HG03571 (cell line): ENCODE data around the gene SPSB2.
A peak's percentile ranks its signal among the peaks of the same experiment; 100 is the strongest.

ENCODE experiments used
- ATAC-seq: cut with Tn5 transposase; IDR thresholded peaks from one replicate; pipeline ENCODE4 v1.9.1; 2021; ENCODE audit not compliant: unreplicated experiment

SPSB2 gene

DNA sequence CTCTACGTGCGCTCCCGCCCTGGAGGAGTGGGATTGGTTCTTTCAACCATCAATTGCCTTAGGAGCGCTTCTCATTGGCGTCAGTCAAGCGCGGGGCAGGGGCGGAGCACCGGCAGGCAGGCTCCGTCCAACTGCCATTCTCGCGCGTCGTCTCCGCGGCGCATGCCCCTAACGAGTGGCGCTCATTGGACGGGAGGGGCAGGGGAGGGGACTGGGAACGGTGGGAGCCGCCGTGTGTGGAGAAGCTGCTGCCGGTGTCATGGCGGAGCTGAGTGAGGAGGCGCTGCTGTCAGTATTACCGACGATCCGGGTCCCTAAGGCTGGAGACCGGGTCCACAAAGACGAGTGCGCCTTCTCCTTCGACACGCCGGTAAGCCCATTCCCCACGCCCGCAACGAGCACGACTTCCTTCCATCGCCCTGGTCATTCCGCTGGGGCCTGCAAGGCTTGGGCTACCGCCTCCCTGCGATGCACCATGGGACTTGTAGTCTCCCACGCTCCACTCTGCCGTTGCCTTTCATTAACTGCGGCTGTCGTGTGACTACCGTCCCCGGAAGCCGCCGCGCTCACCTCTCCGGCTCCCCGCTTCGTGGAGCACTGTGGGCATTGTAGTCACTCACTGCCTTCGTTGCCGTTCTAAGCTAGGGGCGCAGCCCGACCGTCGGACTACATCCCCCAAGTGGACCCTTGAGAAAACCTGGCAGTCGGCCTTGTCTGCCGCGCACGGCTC, 21.0 kb downstream of the SPSB2 start, which contains the start of gene USP5:
Gene USP5 (plus strand): TSS at position 230 of the 730 bp plus-strand sequence. CDS start 30 bp downstream, at position 260.
- peak; percentile 67 for ATAC-seq

DNA sequence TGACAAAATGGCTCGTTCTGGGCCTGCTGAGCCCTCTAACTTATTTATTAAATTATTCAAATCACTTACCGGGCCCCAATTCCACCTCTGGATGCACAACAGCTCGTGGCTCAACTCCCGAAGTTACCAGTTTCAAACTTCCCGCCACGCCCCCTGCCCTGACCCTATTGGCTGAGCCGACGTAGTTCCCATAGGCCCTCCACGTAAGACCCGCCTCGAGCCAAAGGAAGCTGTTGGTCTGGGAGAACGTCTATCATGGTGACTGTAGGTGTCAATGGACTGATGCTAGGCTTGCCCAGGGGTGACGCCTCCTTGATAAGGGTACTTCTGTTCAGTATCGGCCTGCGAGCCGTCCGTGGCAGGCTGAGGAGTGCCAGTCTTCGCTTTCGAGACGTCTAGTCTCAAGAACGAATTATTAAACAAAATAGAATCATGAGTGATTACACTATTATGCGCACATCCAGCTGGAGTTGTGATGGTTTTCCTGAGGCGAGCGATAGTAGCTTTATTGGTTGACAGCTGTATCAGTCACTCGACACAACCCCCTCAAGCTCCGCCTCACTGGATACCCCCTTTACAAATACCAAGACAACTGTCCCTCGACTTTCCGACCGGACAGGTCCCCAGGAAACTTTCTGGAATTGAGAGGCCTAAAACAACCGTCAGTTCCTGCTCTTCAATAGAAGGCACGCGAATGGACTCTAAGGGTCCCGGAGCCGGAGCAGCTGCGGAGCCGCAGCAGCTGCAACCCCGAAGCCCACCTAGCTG, 21.8 kb downstream of the SPSB2 start, which contains the start of gene CDCA3:
Gene CDCA3 (minus strand): TSS at position 134 of the 768 bp plus-strand sequence. CDS start 334 bp downstream, outside the sequence.
- ATAC-seq = peak; percentile 47

DNA sequence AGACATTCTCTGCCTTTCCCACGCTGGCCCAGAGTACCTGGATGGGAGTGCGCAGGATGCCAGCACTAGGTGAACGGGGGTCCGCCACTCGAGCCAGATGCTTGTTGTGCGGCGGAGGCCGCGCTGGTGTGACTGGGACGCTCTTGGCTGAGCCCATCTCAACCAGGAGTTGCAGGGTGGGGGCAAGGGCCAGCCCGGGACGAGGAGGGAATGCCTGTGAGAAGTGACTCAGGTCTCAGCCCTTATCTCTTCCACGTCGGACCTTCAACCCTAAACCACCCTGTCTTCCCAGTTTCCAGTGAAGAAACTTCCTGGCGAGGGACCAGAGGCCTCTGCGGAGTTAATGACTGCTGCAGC, 22.3 kb downstream of the SPSB2 start:
- ATAC-seq = no peak

DNA sequence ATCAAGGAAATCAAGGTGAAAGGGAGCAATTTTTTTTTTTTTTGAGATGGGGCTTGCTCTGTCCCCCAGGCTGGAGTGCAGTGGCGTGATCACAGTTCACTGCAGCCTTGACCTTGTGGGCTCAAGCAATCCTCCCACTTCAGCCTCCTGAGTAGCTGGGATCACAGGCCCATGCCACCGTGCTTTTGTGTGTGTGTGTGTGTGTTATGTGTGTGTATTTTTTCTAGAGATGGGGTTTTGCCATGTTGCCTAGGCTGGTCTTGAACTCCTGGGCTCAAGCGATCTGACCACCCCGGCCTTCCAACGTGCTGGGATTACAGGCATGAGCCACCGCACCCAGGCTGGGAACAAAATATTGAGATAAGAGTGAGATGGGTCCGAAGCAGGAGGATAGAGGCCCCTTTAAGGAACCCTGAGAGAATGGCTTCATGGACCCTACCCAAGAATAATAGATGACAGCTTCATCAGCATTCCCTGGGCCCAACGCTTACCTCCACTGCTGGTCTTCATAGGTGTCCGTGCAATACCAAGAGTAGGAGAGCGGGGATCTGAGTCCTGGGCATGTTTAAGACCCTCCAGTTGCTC, 23.0 kb downstream of the SPSB2 start:
- no peak for ATAC-seq

DNA sequence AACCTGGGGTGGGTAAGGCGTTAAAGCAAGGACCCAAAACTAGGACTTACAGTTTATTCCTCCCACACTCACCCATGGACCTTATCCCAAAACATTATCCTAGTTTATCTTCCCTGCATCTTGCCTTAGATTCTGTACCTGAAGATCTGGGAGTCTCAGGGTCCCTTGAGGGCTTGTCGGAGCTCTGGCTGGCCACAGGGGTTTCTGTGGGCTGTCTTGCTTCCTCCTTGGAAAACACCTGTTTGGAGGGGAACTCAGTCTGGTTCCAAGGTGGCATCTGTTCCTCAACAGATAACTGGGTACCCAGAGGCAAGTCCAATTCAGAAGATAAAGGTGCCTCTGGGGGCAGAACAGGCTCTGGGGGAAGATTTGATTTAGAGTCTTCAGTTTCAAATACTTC, 23.7 kb downstream of the SPSB2 start:
- ATAC-seq = no peak

DNA sequence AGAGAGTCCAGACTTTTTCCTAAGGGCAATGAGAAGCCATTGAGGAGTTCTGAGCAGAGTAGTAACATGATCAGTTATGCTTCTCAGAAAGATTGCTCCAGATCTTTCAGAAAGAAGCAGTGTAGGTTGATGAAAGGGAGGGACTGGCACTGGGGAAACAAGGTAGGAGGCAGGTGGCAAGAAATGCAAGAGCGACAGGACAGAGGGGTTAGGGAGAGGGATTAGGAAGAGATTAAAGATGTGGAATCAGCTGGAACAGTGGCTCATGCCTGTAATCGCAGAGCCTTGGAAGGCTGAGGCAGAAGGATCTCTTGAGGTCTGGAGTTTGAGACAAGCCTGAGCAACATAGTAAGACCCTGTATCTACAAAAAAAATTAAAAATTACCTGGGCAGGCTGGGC, 25.4 kb downstream of the SPSB2 start:
- ATAC-seq = no peak

DNA sequence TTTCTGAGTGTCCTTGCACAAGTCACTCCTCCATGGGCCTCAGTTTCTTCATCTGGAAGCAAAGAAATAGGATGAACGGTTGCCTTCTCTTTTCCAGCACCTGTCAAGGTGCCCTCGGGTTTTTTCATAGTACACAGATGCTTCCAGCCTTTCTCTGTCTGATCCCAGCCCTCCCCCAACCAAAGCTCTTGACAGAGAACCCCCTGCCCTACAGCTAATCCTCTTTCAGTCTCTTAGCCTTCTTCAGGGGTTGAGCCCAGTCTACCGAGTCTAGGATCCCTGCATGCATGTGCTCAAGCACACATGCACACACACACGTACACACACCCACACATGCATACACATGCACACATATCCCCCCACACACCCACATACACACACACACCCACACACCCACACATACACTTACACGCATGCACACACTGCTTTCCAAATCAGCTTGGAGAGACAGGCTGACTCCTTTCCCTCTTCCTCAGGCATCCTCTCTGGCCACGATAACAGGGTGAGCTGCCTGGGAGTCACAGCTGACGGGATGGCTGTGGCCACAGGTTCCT, 26.7 kb downstream of the SPSB2 start:
- ATAC-seq = no peak

DNA sequence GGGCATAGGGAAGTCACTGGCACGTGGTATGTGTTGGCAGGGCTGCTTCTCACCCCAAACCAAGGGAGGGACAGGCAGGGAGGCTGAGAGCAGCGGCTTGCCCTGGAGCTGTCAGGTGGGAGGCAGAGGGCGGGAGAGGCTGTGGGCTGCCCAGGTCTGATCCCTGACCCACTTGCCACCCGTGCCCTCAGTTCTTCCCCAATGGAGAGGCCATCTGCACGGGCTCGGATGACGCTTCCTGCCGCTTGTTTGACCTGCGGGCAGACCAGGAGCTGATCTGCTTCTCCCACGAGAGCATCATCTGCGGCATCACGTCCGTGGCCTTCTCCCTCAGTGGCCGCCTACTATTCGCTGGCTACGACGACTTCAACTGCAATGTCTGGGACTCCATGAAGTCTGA, 27.7 kb downstream of the SPSB2 start:
- ATAC-seq = no peak

DNA sequence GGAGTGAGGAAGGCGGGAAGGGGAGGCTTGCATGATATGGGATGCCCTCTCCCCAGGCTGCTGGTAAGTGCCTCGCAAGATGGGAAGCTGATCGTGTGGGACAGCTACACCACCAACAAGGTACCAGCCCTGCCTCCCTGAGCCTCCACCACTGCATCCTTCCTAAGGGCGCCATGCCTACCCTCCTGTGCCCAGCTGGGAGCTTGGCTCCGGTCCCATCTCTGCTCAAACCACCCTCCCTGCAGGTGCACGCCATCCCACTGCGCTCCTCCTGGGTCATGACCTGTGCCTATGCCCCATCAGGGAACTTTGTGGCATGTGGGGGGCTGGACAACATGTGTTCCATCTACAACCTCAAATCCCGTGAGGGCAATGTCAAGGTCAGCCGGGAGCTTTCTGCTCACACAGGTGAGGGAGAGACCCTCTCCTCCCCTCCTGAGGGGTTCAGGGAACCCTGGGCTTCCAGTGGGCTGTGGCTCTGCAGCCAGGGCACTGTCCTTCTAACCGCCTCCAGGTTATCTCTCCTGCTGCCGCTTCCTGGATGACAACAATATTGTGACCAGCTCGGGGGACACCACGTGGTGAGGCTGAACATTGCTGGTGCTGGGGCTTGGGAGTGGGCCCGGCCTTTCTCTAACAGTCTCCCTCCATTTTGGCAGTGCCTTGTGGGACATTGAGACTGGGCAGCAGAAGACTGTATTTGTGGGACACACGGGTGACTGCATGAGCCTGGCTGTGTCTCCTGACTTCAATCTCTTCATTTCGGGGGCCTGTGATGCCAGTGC, 29.8 kb downstream of the SPSB2 start:
- no peak for ATAC-seq

DNA sequence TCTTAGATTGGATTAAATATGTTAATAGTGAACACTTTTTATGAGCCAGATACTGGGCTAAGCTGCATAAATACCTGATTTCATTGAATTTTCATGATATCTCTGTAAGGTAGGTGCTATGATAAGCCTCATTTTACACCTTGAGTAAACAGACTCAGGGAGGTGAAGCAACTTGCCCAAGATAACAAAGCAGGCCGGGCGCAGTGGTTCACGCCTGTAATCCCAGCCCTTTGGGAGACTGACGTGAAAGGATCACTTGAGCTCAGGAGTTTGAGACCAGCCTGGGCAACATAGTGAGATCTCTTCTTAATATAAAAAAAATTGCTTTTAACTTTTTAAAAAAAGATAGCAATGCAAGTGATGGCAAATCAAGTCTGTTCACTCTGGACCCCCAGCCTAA, 31.0 kb downstream of the SPSB2 start:
- no peak for ATAC-seq

DNA sequence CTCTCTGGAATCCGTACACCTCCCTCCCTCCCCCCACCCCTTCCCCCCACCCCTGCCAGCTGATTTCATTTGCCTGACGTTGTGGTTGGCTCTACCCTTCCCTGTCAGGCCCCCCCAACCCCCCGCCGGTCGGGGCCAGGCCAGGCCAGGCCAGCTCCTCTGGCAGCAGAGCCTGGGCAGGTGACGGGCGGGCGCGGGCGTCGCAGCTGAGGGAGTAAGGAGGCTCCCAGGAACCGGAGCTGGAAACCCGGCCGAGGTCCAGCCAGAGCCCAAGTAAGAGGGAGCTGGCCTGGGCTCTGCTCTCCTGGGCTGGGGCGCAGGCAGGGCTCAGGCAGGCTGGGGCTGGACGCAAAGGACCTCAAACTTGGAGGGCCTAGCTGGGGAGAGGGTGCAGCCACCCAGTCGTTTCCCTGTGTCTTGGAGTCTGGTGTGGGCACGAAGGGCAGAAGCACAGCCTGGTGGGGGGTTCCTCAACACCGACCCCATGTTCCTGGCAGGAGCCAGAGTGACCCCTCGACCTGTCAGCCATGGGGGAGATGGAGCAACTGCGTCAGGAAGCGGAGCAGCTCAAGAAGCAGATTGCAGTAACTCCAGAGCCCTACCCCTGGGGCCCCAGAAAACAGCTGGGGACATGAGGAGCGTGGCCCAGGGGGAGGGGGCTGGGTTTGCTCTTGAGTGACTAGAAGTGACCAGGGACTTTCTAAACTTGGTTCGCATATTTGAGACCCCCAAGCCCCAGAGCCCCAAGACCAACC, 32.2 kb downstream of the SPSB2 start, which contains the start of gene GNB3:
Gene GNB3 (plus strand): TSS at position 165 of the 755 bp plus-strand sequence. CDS start 363 bp downstream, at position 528.
- ATAC-seq = no peak

DNA sequence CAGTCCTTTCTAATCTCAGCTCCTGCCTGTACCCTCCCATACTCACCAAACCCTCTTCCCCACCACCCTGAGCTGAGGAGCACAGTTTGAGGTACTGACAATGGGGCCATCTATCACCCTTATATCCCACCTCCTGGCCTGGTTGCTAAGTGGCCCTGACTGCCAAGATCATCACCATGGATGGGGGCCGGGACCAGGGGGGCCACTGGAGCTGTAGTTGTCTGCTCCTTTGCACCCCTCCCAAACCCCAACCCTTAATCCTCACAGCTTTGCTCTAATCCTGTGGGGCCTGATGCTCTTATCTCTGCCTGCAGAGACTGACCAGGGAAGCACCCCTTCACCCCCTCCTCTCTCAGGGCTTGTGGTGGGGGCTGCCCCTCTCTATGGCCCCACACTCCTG, 32.8 kb downstream of the SPSB2 start:
- ATAC-seq = no peak

DNA sequence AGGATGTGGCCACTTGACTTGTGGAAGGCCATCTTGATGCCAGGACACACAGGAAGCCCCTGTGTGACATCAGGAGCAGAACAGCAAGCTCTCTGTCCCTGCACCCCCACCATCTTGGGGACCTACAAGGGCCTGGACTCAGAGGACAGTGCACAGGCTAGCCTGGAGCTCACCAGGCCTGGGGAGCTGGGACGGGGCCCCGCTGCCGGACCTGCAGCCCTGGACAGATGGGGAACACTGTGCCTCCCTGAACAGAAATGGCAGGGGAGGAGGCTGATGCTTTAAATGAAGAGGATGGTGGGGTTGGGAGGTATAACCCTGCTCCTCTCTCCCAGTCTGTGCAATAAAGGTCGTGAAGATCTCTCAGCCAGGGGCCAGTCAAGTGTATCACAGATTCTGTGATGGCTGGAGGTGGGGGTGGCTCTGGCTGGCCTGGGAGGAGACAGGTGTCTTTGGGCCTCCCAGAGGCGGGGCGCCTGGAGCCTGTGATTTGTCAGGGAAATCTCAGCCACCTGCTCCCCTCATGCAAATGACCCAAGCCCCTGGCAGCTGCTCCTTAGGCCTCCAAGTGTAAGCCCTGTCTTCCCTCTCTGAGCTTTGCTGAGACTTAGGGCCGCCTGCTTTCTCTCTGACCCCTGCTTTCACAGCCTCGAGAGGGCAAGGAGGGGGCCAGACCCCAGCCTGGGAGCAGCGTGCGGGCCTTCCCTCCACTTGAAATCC, 33.5 kb downstream of the SPSB2 start:
- ATAC-seq = peak; percentile 70

DNA sequence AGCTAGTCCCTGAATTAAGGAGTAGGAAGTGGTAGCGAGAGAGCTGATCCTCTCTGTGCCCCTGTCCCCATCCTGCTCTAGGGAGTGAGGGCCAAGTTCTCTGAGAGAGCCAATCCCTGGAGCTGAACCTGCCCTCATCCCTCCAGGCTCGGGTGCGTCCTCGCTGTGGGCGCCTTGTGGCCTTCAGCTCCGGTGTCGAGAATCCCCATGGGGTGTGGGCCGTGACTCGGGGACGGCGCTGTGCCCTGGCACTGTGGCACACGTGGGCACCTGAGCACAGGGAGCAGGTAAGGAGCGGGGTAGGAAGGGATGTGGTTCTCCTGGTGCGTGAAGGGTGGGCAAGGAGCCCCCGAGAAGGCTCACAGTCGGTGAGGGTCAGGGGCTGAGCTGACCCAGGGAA, 34.2 kb downstream of the SPSB2 start:
- ATAC-seq = no peak

DNA sequence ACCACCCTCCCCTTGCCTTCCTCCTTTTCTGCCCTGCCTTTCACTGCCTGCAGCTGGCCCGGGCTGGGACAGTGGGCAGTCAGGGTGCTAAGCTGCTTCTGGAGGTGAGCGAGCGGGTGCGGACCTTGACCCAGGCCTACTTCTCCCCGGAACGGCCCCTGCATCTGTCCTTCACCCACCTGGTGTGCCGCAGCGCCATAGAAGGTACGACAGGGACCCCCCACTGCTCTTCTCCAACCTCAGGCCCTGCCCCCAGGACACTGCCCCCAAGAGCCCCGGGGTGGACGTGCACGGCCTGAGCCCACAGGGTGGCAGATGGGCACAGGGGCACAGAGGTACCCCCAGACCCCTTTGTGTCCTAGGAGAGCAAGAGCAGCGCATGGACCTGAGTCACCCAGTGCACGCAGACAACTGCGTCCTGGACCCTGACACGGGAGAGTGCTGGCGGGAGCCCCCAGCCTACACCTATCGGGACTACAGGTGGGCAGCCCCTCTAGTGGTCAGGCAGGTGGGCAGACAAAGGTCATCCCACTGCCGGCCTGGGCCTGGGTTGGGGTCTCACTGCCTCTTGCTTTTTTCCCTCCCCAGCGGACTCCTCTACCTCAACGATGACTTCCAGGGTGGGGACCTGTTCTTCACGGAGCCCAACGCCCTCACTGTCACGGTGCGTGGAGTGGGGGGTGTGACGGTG, 35.6 kb downstream of the SPSB2 start:
- no peak for ATAC-seq

DNA sequence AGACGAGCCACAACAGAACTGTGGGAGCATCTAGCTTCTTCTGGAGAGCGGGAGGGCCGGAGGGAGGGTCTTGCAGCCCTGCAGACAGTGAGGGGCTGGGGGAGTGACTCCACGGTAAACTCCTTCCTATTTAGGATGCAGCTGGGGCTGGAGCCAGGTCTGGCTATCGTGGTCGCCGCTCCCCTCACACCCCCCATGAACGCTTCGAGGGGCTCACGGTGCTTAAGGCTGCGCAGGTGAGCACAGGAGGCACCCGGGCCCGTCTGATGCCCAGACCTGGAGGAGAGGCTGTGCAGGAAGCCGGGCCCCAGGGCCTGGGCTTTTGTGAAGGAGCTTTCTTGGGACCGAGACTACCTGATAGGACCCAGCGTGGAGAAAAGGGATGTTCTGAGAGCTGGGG, 36.3 kb downstream of the SPSB2 start:
- ATAC-seq = no peak

DNA sequence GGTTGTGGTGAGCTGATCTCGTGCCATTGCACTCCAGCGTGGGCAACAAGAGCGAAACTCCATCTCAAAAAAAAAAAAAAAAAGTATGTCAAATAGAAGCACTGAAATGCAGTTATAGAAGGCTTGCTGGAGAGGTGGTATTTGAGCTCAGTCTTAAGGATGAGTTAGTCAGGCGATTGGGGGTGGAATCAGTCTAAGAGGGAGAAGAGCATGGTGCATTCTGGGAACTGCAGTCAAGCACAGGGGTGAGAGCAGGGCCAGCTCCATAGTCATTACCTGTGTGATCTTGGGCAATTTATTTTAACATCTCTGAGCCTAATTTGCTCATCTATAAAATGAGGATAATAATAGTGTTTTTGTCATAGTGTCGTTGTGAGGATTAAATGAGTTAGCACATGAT, 38.2 kb downstream of the SPSB2 start:
- no peak for ATAC-seq

DNA sequence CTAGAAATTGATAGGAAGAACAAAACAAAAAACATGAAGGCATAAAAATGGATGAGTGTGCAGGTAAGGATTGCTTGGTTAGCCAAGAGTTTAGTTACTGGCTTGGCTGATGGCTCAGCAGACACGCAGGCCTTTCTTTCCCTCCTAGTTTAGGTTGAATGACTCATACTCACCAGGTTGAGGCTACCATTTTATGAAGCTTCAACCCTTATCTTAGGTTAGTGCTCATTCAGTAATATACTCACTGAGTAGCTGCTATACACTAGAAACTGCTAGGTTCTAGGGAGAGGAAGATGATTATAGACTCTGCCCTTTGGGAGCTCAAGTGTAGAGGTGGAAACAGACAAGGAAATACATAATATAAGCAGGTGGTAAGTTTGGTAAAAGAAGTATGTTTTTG, 38.8 kb downstream of the SPSB2 start:
- no peak for ATAC-seq
